Measurements from ENCODE around the gene IQCE.
"Not testable (repeated sequence)": the region's sequence is repeated elsewhere in the genome, so short reads cannot be mapped to it uniquely, and the experiment has no call there.

Gene IQCE

DNA sequence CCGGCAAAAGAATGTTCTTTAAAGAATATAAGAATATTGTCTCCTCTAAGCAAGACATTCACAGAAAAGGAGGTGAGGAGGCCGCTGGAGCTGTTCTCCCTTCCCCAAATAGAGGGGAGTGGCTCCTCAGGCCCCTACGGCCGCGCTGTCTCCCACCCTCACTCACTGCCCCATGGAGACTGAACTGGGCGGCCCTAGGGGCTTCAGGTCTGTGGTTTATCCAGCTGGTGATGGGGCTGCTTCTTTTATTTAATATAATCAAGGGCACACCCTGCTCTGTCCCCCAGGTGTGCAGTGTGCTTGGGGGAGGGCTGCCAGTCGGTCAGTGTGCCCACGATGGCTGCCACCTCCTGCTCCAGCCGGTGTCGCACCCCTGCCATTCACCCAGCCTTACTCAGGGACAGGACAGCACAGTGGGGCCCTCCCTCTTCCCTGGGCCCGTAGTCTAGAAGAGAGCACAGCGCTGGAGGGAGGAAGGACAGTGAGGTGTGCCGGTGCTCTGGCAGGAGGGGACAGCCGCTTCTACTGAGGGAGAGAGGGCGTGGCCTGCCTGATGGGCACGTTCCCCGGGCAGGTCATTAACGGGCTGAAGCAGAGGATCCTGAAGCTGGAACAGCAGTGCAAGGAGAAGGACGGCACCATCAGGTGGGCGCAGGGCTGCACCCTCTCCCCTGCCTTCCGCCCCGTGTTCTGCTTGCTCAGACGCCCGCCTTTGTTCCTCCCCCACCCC, 23.4 kb downstream of the IQCE start:
- DNase-seq: peak; percentile 15

DNA sequence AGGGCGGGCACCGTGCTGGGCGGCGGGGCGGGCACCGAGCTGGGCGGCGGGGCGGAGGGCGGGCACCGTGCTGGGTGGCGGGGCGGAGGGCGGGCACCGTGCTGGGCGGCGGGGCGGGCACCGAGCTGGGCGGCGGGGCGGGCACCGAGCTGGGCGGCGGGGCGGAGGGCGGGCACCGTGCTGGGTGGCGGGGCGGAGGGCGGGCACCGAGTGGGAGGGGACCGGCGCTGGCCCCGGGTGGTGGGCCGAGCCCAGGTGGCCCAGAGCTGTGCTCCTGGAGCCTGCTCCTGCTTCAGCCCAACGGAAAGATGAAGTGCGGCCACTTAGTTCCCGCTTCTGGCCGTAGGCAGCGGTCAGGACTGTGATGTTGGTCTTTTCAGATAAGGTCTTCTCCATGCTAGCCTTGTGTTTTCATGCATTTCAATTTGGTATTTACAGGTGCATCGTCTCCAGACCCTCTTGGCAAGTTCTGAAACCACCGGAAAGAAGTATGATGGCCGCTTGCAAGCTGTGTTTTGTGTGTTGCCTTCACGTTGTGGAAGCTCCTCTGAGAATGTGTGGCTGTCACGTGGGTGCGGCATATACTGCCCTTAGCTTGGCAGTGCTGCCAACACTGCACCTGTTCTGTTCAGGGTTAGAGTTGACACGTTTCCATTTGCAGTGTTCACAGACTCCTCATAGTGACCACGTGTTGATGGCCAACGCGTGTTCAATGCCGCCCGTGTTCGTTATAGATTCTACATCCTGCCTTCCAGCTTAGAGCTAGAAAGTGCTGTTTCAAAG, 25.2 kb downstream of the IQCE start:
- peak; percentile 13 for DNase-seq

DNA sequence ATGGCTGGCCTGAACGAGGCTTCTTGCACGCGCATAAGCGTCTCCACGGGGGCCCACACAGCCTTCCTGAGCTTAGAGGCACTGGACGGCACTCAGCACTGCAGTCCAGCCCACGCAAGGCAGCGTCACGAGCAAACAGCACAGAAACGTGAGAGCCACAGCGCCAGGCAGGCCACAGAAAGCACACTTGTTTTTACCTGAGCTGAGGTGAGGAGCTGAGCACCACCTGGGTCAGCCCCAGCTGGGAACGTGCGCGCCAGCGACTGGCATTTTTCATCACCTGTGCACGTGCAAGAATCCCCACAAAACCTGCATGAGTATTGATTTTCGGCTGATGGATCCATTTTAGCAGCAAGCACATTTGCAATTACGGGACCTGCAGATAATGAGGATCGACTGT, 26.7 kb downstream of the IQCE start:
- peak; percentile 1 for DNase-seq

DNA sequence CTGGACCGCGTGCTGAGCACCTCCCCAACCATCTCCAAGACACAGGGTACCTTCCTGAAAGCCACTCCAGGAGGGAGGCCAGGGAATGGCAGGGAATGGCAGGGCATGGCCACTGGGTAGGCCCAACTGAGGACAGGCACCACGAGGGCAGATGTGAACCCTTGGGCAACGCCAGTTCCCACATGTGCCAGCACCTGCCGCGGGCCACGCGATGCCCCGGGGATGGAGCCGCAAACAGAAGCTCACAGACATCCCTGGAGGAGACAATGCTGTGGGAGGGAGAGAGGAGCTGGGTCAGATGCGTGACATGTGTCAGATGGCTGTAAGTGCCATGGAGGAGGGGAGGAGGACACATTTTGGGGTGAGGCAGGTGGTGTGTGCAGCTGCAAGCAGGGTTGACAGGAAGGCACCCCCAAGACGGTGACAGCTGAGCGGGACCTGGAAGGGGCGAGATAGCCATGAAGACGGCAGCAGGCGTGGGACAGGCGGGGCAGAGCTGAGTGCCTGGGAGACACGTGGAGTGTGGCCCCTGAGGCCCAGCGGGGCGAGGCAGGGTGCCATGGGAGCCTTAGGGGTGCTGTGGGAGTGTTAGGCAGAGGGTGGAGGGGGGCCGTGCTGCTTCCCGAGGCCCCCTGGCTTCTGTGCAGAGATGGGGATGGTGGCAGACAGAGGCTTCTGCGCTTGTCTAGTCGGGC, 27.7 kb downstream of the IQCE start:
- DNase-seq: peak; percentile 19

DNA sequence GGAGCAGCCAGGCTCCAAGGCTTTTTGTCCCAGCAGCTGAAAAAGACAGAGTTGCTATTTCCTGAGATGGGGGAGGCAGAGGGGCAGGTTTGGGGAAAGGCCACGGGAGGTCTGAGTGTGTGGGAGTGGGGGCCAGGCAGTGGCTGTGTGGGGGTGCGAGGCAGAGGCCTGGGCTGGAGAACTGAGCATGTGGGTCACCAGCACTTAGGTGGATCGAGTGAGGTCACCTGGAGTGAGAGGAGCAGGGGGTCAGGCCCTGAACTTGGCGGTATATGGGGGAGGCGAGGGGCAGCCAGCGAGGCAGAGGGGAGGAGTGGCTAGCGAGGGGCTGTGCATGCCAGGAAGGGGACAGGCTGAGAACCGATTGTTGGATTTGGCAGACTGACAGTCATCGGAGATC, 28.4 kb downstream of the IQCE start:
- no peak for DNase-seq

DNA sequence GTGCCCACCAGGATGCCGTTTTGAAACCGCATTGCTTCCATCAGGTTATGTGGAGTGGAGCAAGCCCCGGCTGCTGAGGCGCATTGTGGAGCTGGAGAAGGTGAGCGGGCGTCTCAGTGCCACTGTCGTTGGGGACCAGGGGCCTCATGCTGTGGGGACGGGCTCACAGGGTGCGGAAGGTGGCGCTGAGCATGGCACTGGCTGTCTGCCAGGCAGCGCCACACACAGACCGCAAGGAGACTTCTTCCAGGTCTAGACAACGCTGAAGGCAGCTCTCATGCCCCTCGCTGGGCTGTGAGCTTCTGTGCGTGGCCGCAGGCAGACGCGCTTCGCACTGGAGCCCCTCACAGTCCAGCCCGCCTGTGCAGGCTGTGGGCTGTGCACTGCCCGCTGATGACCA, 29.0 kb downstream of the IQCE start:
- DNase-seq: no peak

DNA sequence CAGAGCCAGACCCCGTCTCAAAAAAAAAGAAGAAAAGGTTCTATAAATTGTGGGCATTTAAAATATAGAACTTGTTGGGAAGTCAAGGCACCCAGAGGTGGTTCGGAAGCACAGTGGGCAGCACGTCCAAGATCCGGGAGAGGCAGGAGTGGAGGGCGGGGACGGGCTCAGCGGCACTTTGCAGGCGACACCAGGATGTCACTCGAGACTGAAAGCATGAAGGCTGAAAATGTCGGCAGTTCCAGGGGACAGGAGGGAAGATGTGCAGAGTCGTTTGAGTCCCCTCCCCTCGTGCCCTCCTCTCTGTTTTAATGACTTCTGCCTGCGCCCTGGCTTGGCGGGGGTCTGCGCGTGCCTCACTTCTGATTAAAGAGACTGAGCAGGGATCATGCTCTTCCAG, 30.6 kb downstream of the IQCE start:
- no peak for DNase-seq

DNA sequence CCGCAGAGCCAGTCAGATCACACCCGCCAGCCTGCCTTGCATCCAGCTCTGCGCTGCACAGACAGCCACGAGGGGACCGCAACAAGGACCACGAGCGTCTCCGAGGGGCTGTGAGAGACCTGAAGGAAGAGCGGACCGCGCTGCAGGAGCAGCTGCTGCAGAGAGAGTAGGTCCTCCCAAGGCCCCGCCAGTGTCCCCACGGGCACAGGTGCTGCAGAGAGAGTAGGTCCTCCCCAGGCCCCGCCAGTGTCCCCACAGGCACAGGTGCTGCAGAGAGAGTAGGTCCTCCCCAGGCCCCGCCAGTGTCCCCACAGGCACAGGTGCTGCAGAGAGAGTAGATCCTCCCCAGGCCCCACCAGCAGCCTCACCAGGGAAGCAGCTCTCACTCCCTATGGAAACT, 31.2 kb downstream of the IQCE start:
- not testable (repeated sequence) for DNase-seq

DNA sequence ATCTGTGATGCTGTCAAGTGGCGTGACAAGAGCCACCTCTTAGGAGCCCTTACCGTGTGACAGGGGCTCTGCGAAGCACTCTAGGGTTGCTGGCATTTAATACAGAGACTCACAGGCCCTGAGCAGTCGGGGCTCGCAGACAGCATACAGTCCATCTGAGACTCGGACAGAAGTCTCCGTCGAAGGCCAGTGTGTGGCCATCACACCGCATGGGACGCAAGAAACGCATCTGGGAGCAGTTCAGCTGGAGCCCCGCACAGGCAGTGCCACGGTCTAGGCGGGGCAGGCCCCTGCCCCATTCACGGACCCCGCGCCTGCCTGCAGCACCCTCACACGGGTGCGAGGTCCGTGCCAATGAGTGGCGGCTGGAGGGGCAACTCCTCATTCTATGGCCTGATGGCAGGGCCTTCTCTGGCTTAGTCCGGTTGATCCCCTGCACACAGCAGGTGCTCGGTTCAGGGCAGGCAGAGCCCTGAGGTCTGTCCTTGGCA, 33.6 kb downstream of the IQCE start:
- DNase-seq: no peak

DNA sequence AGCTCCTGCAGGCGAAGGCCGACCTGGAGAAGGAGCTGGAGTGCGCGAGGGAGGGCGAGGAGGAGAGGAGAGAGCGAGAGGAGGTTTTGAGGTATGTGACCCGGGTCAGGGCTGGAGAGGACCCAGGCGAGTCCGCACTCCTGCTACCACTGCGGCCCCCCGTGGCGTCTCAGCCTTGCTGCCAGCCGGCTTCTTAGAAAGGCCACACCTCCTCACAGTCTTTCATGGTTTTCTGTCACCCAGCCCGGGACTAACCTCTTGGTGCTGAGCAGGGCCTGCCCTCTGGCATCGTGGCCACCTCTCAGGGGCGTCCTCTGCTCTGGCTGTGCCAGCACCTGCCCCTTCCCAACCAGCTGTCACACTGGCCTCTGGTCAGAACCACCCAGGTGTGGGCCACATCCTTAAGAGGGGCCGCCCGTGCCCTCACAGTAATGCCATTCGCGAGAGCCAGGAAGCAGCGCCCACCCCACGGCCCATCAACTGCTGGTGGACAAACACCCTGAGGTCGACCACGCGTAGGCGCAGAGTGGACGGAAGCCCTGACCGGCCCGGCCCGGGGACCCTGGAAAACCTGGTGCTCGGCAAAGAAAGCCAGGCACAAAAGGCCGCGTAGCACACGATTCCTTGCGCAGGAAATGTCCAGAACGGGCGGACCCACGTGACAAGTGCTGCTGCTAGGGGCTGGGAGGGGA, 34.4 kb downstream of the IQCE start:
- no peak for DNase-seq

DNA sequence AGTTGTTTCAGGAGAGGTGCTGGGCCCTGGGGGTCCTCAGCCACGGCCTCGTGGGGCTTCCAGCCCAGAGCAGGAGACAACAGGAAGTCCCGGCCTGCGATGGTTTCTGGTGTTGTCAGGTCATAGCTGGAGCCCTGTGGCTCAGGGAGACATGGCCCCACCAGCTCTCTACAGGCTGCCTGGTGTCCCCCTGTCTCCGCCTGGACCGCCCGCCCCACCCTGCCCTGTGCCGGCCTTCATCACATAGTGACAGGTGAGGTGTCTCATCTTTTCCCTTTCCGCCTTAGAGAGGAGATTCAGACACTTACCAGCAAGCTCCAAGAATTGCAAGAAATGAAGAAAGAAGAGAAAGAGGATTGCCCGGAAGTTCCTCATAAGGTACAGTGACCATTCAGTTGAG, 35.8 kb downstream of the IQCE start:
- DNase-seq: no peak

DNA sequence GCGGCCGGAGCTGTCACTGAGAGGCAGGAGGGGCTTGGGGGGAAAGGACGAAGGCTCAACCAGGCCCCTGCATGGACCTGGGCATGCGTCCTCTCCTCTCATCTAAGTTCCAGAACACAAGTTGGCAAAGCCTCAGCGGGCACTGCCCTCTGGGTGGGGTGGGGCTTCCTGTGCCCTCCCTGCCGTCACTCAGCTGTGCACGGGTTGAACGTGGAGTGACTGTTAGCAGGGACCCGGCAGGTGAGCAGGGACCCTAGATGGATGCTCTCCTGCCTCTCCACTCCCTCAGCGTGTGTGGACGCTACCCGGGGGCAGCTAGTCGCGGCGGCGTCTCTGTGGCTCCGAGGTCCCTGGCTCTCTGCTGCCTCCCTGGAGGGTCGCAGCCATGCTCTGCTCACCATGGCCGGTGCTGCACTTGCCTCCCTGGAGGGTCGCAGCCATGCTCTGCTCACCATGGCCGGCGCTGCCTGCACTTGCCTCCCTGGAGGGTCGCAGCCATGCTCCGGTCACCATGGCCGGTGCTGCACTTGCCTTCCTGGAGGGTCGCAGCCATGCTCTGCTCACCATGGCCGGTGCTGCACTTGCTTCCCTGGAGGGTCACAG, 36.6 kb downstream of the IQCE start:
- DNase-seq: no peak

DNA sequence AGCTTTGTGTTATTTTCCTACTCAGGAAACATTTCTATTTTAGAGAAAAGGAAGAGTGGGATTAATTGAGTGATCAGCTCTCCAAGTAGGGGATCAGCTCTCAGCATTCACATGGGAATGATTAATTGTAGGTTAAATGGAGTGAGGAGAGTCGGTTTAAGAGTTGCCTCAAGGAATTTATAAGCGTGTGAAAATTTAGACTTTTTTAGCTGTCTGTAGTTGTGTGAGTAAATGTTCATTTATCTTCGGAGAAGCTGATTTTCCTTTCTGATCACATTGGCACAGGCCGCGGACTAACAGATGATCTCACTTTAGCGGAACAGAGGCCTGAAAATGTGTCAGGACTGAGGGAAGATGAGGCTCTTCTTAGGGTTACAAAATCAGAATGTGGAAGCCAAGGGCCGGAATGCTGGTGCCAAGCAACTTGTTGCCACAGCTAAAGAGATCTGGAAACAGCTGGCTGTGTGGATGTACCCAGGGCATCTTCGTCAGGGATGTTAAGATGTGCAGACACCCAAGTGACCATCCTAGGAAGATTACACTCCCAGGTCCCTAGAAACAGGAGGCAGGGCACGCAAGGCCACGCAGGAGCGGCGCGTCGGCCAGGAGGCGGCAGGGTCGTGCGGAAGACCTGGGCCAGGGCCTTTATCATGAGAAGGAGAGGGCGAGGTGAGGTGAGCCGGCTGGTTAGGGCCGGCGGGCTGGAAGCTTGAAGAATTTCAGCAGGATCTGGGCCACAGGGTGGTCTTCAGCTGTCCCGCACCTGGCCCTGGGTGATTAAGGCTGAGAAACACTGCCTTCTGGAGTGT, 37.9 kb downstream of the IQCE start:
- DNase-seq: no peak

DNA sequence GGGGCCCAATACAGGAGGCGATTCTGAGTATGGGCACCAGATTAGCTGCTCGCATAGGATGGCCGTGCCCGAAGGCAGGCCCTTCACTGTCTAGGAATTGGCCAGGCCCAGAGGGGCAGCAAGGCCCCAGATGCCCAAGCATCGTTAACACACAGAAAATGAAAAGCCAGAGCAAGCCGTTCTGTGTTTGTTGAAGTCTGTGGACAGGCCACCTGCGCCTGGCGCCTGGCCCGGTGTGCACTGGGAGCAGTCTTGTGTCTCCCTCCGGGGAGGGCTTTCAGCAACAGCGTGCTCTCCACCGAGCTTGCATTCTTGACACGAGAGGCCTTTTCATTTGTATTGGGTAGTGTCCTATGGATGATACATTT, 38.5 kb downstream of the IQCE start:
- no peak for DNase-seq

DNA sequence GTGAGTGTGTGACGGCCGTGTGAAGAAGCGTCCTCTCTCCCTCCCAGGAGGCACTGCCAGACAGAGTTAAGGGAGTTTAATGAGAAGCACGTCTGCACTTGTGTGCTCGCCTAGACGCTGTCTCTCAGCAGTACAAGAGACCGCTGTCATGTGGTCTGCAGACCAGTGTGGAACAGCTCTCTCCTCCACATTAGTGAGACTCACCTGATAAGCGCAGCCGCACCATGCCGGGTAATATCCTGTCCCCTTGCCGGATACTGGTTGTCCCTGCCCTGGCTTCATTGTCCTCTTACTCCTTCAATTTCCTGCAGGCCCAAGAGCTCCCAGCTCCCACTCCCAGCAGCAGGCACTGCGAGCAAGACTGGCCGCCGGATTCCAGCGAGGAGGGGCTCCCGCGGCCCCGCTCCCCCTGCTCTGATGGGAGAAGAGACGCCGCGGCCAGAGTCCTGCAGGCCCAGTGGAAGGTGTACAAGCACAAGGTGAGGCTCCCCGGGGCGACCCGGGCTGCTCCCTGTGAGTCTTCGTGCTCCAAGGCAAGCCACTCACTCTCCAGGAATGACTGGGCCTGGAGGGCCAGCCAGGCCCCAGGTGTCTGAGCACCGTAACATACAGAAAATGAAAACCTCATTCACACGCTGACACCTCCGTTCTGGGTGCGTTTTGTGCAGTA, 39.5 kb downstream of the IQCE start:
- DNase-seq: no peak

DNA sequence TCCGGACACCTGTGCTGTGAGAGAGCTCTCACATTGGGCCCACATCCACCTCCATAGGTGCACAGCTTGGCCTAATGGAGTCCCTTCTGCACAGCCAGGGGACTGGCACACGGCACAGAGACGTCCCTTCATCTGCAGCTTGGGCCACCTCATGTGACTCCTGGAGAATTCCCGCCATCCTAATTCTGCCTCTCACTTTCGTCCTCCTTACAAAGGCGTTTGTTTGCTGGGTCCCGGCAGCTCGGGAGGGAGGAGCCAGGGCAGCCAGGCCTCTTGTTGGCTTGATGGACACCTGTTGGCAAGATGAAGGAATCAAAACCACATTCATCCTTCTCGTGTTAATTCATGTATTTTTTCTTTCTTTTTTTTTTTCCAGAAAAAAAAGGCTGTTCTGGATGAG, 42.3 kb downstream of the IQCE start:
- no peak for DNase-seq

DNA sequence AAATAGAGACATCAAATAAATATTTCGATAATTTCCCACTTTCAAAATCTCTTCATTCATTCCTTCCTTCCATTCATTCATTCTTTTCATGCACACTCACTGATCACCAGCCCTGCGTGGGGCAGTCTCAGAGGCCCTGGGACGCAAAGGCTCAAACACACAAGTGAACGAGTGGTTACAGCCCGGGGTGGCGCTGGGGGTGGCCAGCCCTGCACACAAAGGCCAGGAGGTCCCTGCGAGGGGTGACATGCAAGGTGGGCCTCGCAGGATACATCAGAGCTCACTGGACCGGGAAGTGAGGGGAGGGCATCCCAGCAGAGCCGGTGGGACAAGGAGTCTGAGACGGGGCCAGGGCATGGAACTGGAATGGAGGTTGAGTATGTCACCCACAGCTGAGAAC, 43.1 kb downstream of the IQCE start:
- no peak for DNase-seq

DNA sequence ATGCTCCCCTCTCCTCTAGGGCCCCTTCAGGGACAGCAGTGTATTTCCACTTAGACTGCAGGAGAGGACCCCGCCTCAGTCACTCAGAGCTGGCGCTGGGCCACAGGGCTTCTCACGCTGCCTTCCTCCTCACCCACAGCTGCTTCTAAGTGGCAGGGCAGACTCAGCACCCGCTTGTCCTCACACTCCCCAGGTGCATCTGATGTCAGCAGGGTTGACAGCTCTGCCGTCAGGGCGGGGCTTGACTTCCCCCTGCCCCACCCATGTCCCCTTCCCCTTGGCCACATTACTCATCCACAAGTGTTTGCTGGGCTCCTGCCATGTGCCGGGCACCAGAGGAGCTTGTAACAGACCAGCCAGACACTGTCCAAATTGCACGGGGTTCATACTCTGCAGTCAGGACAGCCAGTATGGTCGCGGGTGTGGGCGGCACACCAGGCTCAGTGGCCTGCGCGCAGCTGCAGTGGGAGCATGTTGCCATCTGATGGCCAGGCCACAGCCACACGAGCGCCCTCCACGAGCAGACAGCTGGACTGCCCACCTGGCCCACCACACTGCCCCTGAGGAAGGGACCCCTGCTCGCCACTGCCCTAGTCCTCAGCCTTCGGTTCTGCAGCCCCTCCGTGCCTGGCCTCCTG, 43.7 kb downstream of the IQCE start:
- no peak for DNase-seq

DNA sequence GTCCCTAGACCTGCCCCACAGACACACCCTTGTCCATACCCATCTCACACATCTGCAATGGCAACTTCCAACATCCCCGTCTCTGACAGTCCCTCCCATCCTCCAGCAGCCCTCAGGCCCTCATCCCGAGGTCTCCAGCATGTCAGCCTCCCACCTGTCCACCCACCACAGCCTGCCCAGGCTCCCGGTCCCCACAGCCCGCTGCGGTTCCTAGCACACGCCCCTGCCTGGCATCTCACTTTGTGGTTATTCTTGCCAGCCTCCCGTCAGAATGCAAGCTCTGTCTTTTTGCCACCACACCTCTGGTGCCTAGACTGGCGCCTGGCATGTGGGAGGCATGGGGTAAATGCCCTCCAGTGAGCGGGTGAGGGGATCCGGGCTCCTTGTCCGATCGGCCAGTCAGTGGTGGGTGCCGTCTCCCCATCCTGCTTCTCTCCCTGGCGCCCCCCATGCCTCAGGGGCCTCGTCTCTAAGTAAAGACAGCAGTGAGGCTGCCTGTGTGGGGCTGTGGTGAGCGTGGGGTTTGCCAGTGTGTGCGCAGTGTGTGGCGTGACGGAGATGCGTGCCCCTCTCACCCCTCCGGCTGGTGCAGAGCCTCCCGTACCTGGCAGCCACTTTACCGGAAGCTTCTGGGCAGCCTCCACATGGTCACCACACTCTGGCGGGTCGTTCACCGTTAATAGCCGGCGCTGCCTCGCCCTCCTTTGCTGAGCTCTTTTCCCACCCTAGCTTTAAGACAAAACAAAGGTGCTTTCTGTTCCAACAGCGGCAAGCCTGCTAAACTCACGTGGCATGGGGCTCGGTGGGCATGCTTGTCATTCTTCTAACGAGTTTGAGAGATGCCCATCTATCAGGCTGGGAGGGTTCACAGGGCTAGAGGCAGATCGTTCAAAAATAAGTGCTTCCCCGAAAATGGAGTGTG, 44.5 kb downstream of the IQCE start:
- DNase-seq: no peak
